Esophagus (tissue), 2 donors: Measurements from ENCODE around the gene TMEM39A. TPM values are rescaled to one million over a fixed set of nuclear protein-coding genes. Genes with fewer than 3 reads are reported as not detected.

Experiments used
- H3K27ac ChIP-seq, 2 donors: one replicate each; pipeline ENCODE4 v1.5.1; 2013; ENCODE audit warnings: low read depth in 2 of 2, mild to moderate bottlenecking in 2 of 2, inconsistent platforms in 1 of 2, low read length in 1 of 2, moderate library complexity in 1 of 2
- H3K27me3 ChIP-seq, 2 donors: one replicate each; pipeline ENCODE4 v1.6.1; 2013; ENCODE audit warnings: low read length in 2 of 2, control low read depth in 1 of 2, mild to moderate bottlenecking in 1 of 2; ENCODE audit not compliant: insufficient read depth in 2 of 2, control insufficient read depth in 1 of 2
- H3K36me3 ChIP-seq, 2 donors: one replicate each; pipeline ENCODE4 v1.6.1; 2013; ENCODE audit warnings: low read length in 1 of 2; ENCODE audit not compliant: control insufficient read depth in 2 of 2, insufficient read depth in 2 of 2
- H3K4me1 ChIP-seq, 2 donors: one replicate each; pipeline ENCODE4 v1.6.1; 2013; ENCODE audit warnings: low read length in 1 of 2; ENCODE audit not compliant: control insufficient read depth in 2 of 2, insufficient read depth in 2 of 2
- H3K4me3 ChIP-seq, 2 donors: one replicate each; pipeline ENCODE4 v1.5.1; 2013; ENCODE audit warnings: low read length in 2 of 2, mild to moderate bottlenecking in 2 of 2, low read depth in 1 of 2, moderate library complexity in 1 of 2
- H3K9me3 ChIP-seq, 2 donors: one replicate each; pipeline ENCODE4 v1.6.1; 2013; ENCODE audit warnings: mild to moderate bottlenecking in 2 of 2, low read depth in 1 of 2, low read length in 1 of 2, moderate library complexity in 1 of 2; ENCODE audit not compliant: control insufficient read depth in 2 of 2, insufficient read depth in 1 of 2
- WGBS, 2 donors: extraction: QIAGEN DNeasy Blood & Tissue Kit; methylation state at CpG; one replicate each; pipeline ENCODE4 v1.1.7; 2013; 5-methylcytosine and 5-hydroxymethylcytosine counted together
- polyA plus RNA-seq, 2 donors: library from polyadenylated mRNA; stranded (reverse); fragments of 200-250 nt; gene quantifications; one replicate each; pipeline ENCODE4 v1.2.3, GENCODE V29; 2013
- donor health status: healthy with polysubstance abuse.
- donor health status: Bipolar disorder and iron deficiency.

The TMEM39A gene
- polyA plus RNA-seq, 2 donors = 4.4 to 6.2 TPM

- peaks cover 0 to 3% of the 10 kb centered on the region in 2 donors for H3K36me3 ChIP-seq
- peak overlapping the region; percentile 78 to 100 for H3K4me3 ChIP-seq
- peaks cover 0 to 2% of the 10 kb centered on the region in 2 donors for H3K4me1 ChIP-seq
- H3K27ac ChIP-seq = peak overlapping the region; percentile 76 to 97
- no peaks in the 10 kb centered on the region for H3K27me3 ChIP-seq
- no peaks in the 10 kb centered on the region for H3K9me3 ChIP-seq
- WGBS, 2 donors = 7 to 9% methylated on average over 8 of the region's 8 CpGs
Measured at GRCh38 chr3:119497820-119498185, 34.4 kb upstream of the TMEM39A start.

DNA sequence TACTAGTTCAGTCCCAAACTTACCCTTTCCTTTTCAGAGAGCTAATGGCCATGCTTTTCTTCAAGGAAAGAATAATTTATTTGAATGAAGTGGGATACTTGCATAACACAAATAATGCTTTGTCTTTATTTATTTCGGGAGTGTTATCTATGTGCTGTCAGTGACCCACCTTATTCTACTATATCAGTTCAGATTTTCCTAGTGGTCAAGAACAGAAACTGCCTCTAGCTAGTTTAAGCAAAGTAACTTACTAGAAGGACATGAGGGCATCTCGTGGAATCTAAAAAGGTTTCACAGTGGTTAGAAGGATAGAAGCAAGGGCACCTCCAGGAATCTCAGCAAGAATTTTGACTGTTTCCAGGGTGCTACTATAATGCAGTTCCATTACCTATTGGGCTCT is 31.2 kb upstream of the TMEM39A start:
- Histone ChIP-seq H3K9me3 (no peaks in the 10 kb centered on the region), H3K27me3 (no peaks in the 10 kb centered on the region), H3K4me3 (no peak overlapping the region), H3K36me3 (peaks cover 0 to 3% of the 10 kb centered on the region in 2 donors), H3K4me1 (peaks cover 0 to 2% of the 10 kb centered on the region in 2 donors), H3K27ac (no peak overlapping the region)
- 88 to 89% methylated on average over 2 of the region's 2 CpGs for WGBS, 2 donors

DNA sequence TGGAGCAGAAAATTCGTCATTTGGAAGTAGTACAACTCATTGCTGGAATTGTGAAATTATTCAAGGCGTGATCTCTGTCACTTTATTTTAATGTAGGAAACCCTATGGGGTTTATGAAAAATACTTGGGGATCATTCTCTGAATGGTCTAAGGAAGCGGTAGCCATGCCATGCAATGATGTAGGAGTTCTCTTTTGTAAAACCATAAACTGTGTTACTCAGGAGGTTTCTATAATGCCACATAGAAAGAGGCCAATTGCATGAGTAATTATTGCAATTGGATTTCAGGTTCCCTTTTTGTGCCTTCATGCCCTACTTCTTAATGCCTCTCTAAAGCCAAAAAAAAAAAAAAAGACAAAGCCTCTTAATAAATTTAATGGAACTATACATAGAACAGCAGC is 29.4 kb upstream of the TMEM39A start:
- Histone ChIP-seq H3K4me1 (no peaks in the 10 kb centered on the region), H3K4me3 (no peak overlapping the region), H3K9me3 (no peaks in the 10 kb centered on the region), H3K36me3 (peaks cover 0 to 3% of the 10 kb centered on the region in 2 donors), H3K27ac (no peak overlapping the region), H3K27me3 (no peaks in the 10 kb centered on the region)
- WGBS, 2 donors = 87 to 90% methylated on average over 3 of the region's 3 CpGs

DNA sequence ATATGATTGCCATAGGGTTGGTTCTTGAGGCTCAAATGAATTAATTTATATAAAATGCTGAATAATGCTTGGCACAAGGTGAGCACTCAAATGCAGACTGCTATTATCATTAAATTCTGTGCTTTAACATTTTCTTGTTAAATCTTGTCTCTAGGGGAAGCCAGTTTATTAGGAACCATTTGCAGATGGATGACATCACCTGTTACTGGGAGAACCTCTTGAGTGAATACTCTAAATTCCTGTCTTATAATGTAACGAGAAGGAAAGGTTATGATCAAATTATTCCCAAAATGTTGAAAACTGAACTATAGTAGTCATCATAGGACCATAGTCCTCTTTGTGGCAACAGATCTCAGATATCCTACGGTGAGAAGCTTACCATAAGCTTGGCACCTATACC is 28.7 kb upstream of the TMEM39A start:
- no peaks in the 10 kb centered on the region for H3K4me1 ChIP-seq
- H3K4me3 ChIP-seq = no peak overlapping the region
- H3K9me3 ChIP-seq = no peaks in the 10 kb centered on the region
- peaks cover 0 to 3% of the 10 kb centered on the region in 2 donors for H3K36me3 ChIP-seq
- no peaks in the 10 kb centered on the region for H3K27me3 ChIP-seq
- 95% methylated on average over 2 of the region's 2 CpGs for WGBS, 2 donors
- H3K27ac ChIP-seq = no peak overlapping the region

DNA sequence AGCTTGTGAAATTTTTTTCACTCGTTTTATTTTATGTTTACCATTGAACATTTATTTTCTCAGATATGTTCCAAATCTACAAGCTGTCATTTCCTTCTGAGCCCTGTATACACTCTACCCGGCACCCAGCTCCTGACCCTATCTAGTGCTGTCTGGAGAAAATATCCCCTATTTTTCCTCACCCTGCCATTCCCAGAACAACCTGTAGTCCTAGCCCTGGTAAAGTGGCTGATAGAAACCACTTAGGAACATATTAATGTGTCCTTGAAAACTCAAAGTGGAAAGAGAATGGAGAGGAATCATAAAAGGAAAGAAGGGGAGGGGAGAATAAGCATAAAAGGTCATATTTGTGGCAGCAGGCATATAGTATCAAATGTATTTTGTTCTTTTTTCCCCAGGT is 26.7 kb upstream of the TMEM39A start:
- H3K9me3 ChIP-seq = no peaks in the 10 kb centered on the region
- WGBS, 2 donors = 88 to 95% methylated on average over 2 of the region's 2 CpGs
- H3K4me3 ChIP-seq = no peak overlapping the region
- no peak overlapping the region for H3K27ac ChIP-seq
- H3K27me3 ChIP-seq = no peaks in the 10 kb centered on the region
- H3K36me3 ChIP-seq = peaks cover 3 to 11% of the 10 kb centered on the region in 2 donors
- H3K4me1 ChIP-seq = no peaks in the 10 kb centered on the region

GRCh38 chr3:119485563-119485962 is 22.1 kb upstream of the TMEM39A start:
- Histone ChIP-seq H3K36me3 (peaks cover 0 to 11% of the 10 kb centered on the region in 2 donors), H3K27ac (no peak overlapping the region), H3K27me3 (no peaks in the 10 kb centered on the region), H3K4me1 (no peaks in the 10 kb centered on the region), H3K4me3 (no peak overlapping the region), H3K9me3 (no peaks in the 10 kb centered on the region)
- 93 to 98% methylated on average over 2 of the region's 2 CpGs for WGBS, 2 donors

- Histone ChIP-seq H3K27ac (no peak overlapping the region), H3K4me3 (no peak overlapping the region), H3K9me3 (no peaks in the 10 kb centered on the region), H3K4me1 (no peaks in the 10 kb centered on the region), H3K27me3 (no peaks in the 10 kb centered on the region), H3K36me3 (peaks cover 0 to 13% of the 10 kb centered on the region in 2 donors)
- 67 to 68% methylated on average over 1 of the region's 1 CpG for WGBS, 2 donors
Measured at GRCh38 chr3:119483101-119483500, 19.7 kb upstream of the TMEM39A start.

DNA sequence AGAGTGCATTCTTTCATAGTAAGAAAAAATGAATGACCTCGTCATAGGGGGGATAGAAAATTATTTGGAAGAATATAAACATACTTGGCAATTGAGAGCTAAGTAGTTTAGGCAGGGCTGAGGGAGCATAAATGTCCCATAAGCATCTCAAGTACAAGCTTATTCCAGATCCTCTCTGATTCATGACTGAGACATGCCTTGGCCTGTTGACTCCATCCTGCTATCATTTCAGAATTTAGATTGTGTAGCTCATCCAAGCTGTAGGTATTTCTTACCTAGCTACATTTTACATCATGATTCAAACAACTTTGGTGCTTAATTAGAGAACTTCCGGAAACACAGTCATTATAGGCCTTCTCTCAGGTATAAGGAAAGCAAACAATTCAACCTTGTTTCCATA is 17.7 kb upstream of the TMEM39A start:
- Histone ChIP-seq H3K36me3 (peaks cover 5 to 15% of the 10 kb centered on the region in 2 donors), H3K27ac (no peak overlapping the region)

DNA sequence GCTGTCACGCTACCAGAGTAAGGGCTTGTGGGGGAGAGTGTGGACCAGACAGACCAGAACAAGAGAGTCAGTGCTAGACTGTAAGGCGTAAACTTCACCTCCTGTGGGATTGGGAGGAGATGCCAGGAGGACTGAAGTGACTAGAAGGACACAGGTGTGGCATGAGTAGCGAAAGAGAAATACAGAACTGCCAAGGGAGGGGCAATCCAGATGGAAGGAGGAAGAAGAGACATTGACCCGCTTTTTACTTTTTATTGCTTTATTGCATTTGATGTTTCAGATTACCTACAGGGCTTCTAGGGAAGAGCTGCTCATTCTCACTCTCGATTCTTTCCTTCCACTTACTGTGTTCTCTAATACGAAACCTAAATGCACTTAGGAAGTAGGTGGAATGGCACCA is 7.5 kb upstream of the TMEM39A start:
- no peaks in the 10 kb centered on the region for H3K27me3 ChIP-seq
- peaks cover 2 to 6% of the 10 kb centered on the region in 2 donors for H3K36me3 ChIP-seq
- no peaks in the 10 kb centered on the region for H3K9me3 ChIP-seq
- no peak overlapping the region for H3K4me3 ChIP-seq
- H3K27ac ChIP-seq = no peak overlapping the region
- H3K4me1 ChIP-seq = peaks cover 0 to 3% of the 10 kb centered on the region in 2 donors
- 91 to 94% methylated on average over 6 of the region's 6 CpGs for WGBS, 2 donors

More for the DNA sequence above, 17.7 kb upstream of the TMEM39A start:
- no peak overlapping the region for H3K4me3 ChIP-seq
- 65 to 76% methylated on average over 2 of the region's 2 CpGs for WGBS, 2 donors
- H3K4me1 ChIP-seq = no peaks in the 10 kb centered on the region
- H3K9me3 ChIP-seq = no peaks in the 10 kb centered on the region
- no peaks in the 10 kb centered on the region for H3K27me3 ChIP-seq

- Histone ChIP-seq H3K4me3 (peak overlapping the region; percentile 82 to 93), H3K27ac (peak overlapping the region; percentile 62 to 74), H3K4me1 (peaks cover 0 to 3% of the 10 kb centered on the region in 2 donors), H3K9me3 (no peaks in the 10 kb centered on the region), H3K27me3 (no peaks in the 10 kb centered on the region), H3K36me3 (peaks cover 2 to 6% of the 10 kb centered on the region in 2 donors)
- 13 to 15% methylated on average over 16 of the region's 16 CpGs for WGBS, 2 donors
Measured at GRCh38 chr3:119469418-119470189, 6.2 kb upstream of the TMEM39A start.
